Inferior parietal cortex (tissue), 1 donor: ENCODE data around the gene CST9.
"Not testable (repeated sequence)": the region's sequence is repeated elsewhere in the genome, so short reads cannot be mapped to it uniquely, and the experiment has no call there.

Experiments
- DNase-seq: peaks from one replicate; pipeline ENCODE4 v3.0.0-alpha.2; 2016; ENCODE audit errors: extremely low spot score

The CST9 gene

GRCh38 chr20:23587631-23588030, 18.1 kb downstream of the CST9 start:
- no peak for DNase-seq

- DNase-seq: no peak
Observed at GRCh38 chr20:23586735-23587525, 18.8 kb downstream of the CST9 start.

- no peak for DNase-seq
Observed at GRCh38 chr20:23585808-23586734, 19.6 kb downstream of the CST9 start.

- no peak for DNase-seq
Observed at GRCh38 chr20:23585449-23585807, 20.3 kb downstream of the CST9 start.

- DNase-seq: no peak
Observed at GRCh38 chr20:23584434-23585199, 21.1 kb downstream of the CST9 start.

GRCh38 chr20:23583526-23583925, 22.2 kb downstream of the CST9 start:
- no peak for DNase-seq

- DNase-seq: no peak
Observed at GRCh38 chr20:23582293-23582692, 23.4 kb downstream of the CST9 start.

GRCh38 chr20:23581833-23582232, 23.9 kb downstream of the CST9 start:
- DNase-seq: not testable (repeated sequence)

- no peak for DNase-seq
Observed at GRCh38 chr20:23574977-23575376, 30.7 kb downstream of the CST9 start.

GRCh38 chr20:23570178-23570760, 35.4 kb downstream of the CST9 start:
- DNase-seq: no peak

GRCh38 chr20:23569570-23569969, 36.1 kb downstream of the CST9 start:
- DNase-seq: no peak

GRCh38 chr20:23568971-23569330, 36.8 kb downstream of the CST9 start:
- DNase-seq: no peak

GRCh38 chr20:23568320-23568970, 37.3 kb downstream of the CST9 start, which contains the start of gene CST9L:
Gene CST9L (minus strand): TSS chr20:23568484. CDS start chr20:23568450, 34 bp downstream.
- no peak for DNase-seq

GRCh38 chr20:23566199-23566932, 39.4 kb downstream of the CST9 start:
- DNase-seq: no peak

- no peak for DNase-seq
Observed at GRCh38 chr20:23565503-23566045, 40.1 kb downstream of the CST9 start.

GRCh38 chr20:23564927-23565326, 40.8 kb downstream of the CST9 start:
- DNase-seq: no peak

GRCh38 chr20:23562721-23563342, 42.9 kb downstream of the CST9 start:
- DNase-seq: no peak

- no peak for DNase-seq
Observed at GRCh38 chr20:23554401-23554800, 51.3 kb downstream of the CST9 start.
